Activated T-helper 1 cell treated with anti-CD3 and anti-CD28 coated beads, Interleukin-2, amount 50 U/mL, for 16 hours (primary cell): Measurements from ENCODE around the gene LRRC73.
A peak's percentile ranks its signal among the peaks of the same experiment; 100 is the strongest.
"Not testable (repeated sequence)": the region's sequence is repeated elsewhere in the genome, so short reads cannot be mapped to it uniquely, and the experiment has no call there.

Source experiments
- DNase-seq, 2 donors: peaks; one replicate each; pipeline ENCODE4 v3.0.0-alpha.2; 2020; ENCODE audit warnings: low read depth in 1 of 2, low spot score in 1 of 2

The LRRC73 gene, protein sequence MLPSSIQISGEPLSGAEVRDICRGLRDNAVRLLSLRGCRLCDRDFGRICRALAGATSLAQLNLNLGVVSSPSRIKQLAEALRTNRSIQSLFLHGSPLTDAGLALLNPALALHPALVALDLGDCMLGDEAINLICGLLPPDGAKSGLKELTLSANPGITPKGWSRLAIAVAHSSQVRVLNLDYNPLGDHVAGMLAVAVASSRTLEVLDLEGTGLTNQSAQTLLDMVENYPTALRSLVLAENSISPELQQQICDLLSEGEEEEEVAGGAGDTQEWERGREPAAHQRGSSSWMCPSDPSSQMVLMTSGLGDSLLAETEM

GRCh38 chr6:43509984-43510826, at the start of gene LRRC73:
LRRC73 (minus strand) TSS chr6:43510346; CDS start chr6:43509785, 561 bp downstream.
- DNase-seq: peak; percentile 50 to 71

DNA sequence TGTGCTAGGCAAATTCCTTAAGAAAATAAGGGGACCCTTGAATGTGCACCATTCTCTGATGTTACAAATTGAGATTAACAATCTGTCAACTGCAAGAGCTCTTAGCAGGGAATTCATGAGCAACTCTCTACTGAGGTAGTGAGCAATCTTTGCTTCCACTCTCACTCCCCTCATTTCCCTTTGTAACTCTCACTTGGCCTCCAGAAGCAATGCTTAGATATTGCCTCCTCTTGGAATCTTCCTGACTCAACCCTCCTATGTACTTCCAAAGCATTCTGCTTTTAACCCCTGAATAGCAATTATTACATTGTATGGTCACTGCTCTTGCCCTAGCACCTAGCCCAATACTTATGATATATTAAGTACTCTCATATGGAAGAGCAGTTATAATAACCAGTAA, 49.2 kb upstream of the LRRC73 start:
- no peak for DNase-seq

DNA sequence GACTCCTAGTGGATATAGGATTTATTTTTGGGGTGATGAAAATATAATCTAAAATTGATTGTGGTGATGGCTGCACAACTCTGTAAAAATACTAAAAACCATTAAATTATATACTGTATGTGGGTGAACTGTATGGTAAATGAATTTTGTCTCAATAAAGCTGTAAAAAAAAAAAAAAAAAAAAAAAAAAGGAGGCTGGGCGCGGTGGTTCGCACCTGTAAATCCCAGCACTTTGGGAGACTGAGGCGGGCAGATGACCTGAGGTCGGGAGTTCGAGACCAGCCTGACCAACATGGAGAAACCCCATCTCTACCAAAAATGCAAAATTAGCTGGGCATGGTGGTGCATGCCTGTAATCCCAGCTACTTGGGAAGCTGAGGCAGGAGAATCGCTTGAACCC, 47.5 kb upstream of the LRRC73 start:
- not testable (repeated sequence) for DNase-seq

GRCh38 chr6:43547222-43547621, 37.1 kb upstream of the LRRC73 start:
- no peak for DNase-seq

GRCh38 chr6:43544461-43544860, 34.3 kb upstream of the LRRC73 start:
- no peak for DNase-seq

GRCh38 chr6:43541774-43542471, 31.8 kb upstream of the LRRC73 start:
- no peak for DNase-seq

GRCh38 chr6:43540507-43540906, 30.4 kb upstream of the LRRC73 start:
- no peak for DNase-seq

- not testable (repeated sequence) for DNase-seq
Observed at GRCh38 chr6:43539409-43539808, 29.3 kb upstream of the LRRC73 start.

DNA sequence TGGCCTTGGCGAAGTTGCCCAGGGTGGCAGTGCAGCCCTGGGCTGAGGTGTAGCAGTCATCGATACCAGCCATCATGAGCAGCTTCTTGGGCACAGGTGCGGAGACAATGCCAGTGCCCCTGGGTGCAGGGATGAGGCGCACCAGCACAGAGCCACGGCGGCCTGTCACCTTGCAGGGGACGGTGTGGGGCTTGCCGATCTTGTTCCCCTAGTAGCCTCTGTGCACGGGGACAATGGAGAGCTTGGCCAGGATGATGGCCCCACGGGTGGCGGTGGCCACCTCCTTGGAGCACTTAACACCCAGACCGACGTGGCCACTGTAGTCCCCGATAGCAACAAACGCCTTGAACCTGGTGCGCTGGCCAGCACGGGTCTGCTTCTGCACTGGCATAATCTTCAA, 28.8 kb upstream of the LRRC73 start:
- DNase-seq: not testable (repeated sequence)

GRCh38 chr6:43532201-43532600, 22.1 kb upstream of the LRRC73 start:
- DNase-seq: no peak

DNA sequence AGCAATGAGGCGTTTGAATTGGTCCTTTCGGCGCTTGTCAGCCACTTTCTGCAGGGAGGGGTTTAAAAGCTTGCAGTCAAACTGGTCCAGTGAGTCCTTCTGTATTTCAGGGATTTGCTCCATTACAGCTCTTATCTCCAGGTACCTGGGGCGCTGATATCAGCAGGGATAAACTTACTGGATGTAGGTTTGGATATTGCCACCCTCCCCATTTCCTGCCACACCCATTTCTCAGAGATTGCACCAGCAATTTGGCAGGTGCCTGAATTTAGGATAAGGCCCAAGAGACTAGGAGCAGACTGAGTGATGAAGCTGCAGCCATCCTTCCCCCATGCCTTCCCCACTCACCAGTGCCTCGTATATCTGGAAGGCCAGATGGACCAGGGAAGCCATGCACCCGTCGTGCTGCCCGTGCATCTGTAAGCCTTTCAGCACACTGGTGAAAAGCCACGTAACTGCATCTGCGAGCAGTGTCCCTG, 14.4 kb upstream of the LRRC73 start:
- DNase-seq: no peak

- no peak for DNase-seq
Observed at GRCh38 chr6:43523284-43523683, 13.1 kb upstream of the LRRC73 start.

GRCh38 chr6:43522547-43523261, 12.6 kb upstream of the LRRC73 start:
- DNase-seq: no peak

DNA sequence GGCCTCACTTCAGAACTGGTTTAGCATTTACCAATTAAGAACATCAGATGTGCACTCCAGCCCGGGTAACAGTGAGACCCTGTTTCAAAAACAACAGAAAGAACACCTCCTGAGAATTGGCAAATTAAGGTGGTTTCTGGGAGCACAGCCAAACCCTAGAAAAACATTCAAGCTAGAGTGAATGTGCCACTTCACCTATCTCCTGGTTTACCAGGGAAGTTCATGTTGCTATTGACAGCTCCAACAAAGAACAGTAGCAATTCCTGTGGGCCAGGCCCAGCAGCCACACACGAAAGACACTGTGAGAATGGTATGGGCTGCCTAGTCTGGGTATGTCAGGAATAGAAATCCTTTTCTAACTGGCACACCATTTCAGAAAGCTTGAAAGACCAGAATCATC, 11.7 kb upstream of the LRRC73 start:
- no peak for DNase-seq

DNA sequence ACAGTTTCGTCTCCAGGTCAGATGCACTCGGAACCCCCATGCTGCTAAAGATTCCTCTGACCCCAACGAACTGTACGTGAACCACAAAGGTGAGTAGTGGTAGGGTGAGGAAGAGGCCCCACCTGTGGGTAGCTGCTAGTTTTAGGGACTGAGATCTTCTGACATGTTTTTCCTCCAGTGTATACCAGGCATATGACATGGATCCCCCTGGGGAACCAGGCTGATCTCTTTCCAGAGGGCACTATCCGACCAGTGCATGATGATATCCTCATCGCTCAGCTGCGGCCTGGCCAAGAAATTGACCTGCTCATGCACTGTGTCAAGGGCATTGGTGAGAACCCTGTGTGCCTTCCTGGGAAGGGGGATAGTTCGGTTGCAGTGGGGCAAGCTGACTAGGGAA, 10.0 kb upstream of the LRRC73 start:
- no peak for DNase-seq

GRCh38 chr6:43517505-43518357, 7.6 kb upstream of the LRRC73 start:
- no peak for DNase-seq

GRCh38 chr6:43516697-43517504, 6.8 kb upstream of the LRRC73 start, which contains the start of the genes POLR1C and YIPF3:
POLR1C (plus strand) TSS chr6:43517089; CDS start chr6:43517110, 21 bp downstream.
YIPF3 (minus strand) TSS chr6:43516926; CDS start chr6:43516807, 119 bp downstream.
- DNase-seq: peak; percentile 92 to 94

DNA sequence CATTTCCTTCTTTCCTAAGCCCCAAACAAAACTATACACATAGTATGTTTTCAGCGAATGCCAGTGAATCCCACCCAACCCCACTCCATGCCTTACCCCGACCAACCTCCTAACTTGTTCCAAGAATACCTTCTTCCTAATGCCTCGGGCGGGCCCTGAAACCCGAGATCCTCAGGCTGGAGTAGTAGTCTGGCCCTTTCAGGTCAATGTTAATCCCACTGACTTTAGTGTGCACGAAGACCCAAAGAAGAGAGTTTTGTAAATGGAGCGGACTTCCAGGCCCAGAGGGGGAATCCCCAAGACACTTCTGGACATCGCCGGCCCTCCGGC, 6.2 kb upstream of the LRRC73 start:
- DNase-seq: no peak

DNA sequence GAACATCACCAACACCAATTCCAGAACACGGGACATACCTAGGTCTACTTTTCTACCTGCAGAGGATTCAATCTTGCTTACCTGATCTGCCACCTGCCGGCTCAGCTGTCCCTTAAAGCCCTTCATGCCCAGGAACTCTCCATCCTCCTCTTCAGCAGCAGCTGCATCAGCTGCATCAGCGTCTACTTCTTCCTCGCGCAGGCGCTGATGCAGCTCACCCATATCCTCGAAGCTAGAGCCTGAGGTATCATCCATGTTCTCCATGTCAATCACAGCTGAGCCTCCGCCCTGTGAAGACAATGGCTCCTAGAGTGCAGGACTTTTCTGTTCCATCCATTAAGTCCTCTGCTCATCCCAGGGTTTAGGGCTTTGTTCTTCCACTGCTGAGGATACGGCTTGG, 5.7 kb upstream of the LRRC73 start:
- no peak for DNase-seq
